ENCODE measurements around the gene FTCD. TPM values are rescaled to one million over a fixed set of nuclear protein-coding genes. Genes with fewer than 3 reads are reported as not detected.

Gene FTCD
- total RNA-seq, 6 donors from 2014 or later = 0.69 to 0.98 TPM; not detected in 4

DNA sequence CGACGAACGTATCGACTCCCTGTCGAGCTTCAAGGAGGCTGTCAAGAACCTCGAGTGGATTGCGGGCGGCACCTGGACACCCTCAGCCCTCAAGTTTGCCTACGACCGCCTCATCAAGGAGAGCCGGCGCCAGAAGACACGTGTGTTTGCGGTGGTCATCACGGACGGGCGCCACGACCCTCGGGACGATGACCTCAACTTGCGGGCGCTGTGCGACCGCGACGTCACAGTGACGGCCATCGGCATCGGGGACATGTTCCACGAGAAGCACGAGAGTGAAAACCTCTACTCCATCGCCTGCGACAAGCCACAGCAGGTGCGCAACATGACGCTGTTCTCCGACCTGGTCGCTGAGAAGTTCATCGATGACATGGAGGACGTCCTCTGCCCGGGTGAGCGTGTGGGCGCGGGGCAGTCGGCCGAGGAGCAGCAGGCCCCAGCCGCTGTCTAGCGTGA is 29.5 kb downstream of the FTCD start:
- no peak for TF ChIP-seq POLR2A (IDR thresholded peaks at IDR 0.05)
- no peak for TF ChIP-seq POLR2AphosphoS5 (IDR thresholded peaks at IDR 0.05)
- TF ChIP-seq, protein P1, sequence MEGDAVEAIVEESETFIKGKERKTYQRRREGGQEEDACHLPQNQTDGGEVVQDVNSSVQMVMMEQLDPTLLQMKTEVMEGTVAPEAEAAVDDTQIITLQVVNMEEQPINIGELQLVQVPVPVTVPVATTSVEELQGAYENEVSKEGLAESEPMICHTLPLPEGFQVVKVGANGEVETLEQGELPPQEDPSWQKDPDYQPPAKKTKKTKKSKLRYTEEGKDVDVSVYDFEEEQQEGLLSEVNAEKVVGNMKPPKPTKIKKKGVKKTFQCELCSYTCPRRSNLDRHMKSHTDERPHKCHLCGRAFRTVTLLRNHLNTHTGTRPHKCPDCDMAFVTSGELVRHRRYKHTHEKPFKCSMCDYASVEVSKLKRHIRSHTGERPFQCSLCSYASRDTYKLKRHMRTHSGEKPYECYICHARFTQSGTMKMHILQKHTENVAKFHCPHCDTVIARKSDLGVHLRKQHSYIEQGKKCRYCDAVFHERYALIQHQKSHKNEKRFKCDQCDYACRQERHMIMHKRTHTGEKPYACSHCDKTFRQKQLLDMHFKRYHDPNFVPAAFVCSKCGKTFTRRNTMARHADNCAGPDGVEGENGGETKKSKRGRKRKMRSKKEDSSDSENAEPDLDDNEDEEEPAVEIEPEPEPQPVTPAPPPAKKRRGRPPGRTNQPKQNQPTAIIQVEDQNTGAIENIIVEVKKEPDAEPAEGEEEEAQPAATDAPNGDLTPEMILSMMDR (IDR thresholded peaks at IDR 0.05) = no peak
- no peak for TF ChIP-seq EP300 (IDR thresholded peaks at IDR 0.05)
- no peak overlapping the region for H3K27ac ChIP-seq
- H3K4me1 ChIP-seq = no peaks in the 10 kb centered on the region
- peaks cover 0 to 59% (median 26%) of the 10 kb centered on the region in 4 donors for H3K36me3 ChIP-seq
- H3K4me3 ChIP-seq = no peak overlapping the region
- no peak for ATAC-seq (ENCODE audit: low FRiP score in 2 of 2)
- WGBS, 2 donors = 86 to 90% methylated on average over 36 to 44 of the region's 47 CpGs
- peak; percentile 19 to 84 for DNase-seq
- H3K27me3 ChIP-seq = no peaks in the 10 kb centered on the region
- no peaks in the 10 kb centered on the region for H3K9me3 ChIP-seq

DNA sequence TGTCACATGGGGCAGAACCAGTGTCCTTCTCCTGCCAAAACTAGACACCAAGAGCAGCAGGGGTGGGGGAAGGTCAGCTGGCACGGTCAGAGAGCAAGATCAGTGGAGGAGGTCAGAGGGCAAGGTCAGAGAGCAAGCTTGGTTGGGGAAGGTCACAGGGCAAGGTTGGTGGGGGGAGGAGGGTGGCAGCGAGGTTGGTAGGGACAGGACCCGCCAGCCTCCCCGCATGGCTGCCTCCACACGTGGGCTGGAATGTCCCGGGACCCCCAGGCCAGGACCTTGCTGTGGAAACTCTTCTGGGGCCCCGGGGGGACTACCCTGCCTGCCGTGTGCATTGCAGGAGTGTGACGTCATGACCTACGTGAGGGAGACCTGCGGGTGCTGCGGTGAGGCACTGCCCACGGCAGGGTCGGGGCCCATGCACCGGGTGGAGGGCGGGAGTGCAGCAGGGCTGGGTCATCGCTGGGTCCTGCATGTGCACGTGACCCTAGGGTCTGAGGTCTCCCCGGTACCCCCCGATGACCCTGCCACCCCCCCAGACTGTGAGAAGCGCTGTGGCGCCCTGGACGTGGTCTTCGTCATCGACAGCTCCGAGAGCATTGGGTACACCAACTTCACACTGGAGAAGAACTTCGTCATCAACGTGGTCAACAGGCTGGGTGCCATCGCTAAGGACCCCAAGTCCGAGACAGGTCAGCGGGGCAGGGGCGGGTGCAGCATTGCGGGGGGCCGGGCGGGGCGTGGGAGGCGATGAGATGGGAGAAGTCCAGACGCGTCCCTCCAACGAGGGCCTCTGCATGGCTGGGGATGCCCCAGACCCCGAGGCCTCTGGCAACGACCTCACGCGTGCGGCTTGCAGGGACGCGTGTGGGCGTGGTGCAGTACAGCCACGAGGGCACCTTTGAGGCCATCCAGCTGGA is 30.2 kb downstream of the FTCD start:
- H3K27me3 ChIP-seq = no peaks in the 10 kb centered on the region
- peaks cover 0 to 66% (median 30%) of the 10 kb centered on the region in 4 donors for H3K36me3 ChIP-seq
- 85 to 91% methylated on average over 29 to 37 of the region's 49 CpGs for WGBS, 2 donors
- ATAC-seq (ENCODE audit: low FRiP score in 2 of 2) (no peak), DNase-seq (peak; percentile 18 to 82)
- H3K4me1 ChIP-seq = no peaks in the 10 kb centered on the region
- no peak overlapping the region for H3K27ac ChIP-seq
- H3K9me3 ChIP-seq = no peaks in the 10 kb centered on the region
- H3K4me3 ChIP-seq = no peak overlapping the region
- no peak for TF ChIP-seq POLR2AphosphoS5 (IDR thresholded peaks at IDR 0.05)
- no peak for TF ChIP-seq POLR2A (IDR thresholded peaks at IDR 0.05)
- TF ChIP-seq, protein P1 (IDR thresholded peaks at IDR 0.05) = no peak
- no peak for TF ChIP-seq EP300 (IDR thresholded peaks at IDR 0.05)

DNA sequence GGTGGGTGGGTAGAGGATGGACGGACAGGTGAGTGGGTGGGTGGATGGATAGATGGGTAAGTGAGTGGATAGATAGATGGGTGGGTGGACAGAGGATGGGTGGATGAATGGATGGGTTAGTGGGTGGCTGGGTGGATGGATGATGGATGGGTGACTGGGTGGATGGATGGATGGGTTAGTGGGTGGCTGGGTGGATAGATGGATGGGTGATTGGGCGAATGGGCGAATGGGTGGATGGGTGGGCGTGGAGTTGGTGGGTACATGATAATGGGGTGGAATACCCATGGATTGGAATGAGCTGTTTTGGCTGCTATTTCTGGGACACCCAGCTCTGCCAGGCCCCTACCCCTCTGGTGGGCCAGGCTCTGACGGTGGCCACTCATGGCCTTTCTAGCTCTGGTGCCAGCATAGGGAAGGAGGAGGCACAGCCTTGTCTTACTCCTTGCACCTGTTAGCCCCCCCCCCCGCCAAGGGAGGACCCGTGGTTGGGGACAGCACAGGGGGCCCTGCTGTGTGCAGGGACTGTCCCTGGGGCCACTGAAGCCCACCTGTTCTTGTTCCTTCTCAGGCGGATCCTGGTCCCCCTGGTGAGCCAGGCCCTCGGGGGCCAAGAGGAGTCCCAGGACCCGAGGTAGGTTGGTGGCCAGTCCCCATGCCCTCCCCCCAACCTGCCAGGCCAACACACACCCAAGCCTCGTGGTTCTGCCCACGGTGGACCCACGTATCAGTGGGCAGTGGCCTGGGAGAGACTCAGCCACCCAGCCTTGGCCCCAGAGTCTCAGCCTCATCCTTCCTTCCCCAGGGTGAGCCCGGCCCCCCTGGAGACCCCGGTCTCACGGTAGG is 31.1 kb downstream of the FTCD start:
- H3K27ac ChIP-seq = no peak overlapping the region
- no peaks in the 10 kb centered on the region for H3K4me1 ChIP-seq
- H3K4me3 ChIP-seq = no peak overlapping the region
- ATAC-seq (ENCODE audit: low FRiP score in 2 of 2) = no peak
- WGBS, 2 donors = 91 to 95% methylated on average over 12 of the region's 16 CpGs
- no peak for TF ChIP-seq POLR2A (IDR thresholded peaks at IDR 0.05)
- TF ChIP-seq POLR2AphosphoS5 (IDR thresholded peaks at IDR 0.05) = no peak
- no peak for TF ChIP-seq EP300 (IDR thresholded peaks at IDR 0.05)
- TF ChIP-seq, protein P1 (IDR thresholded peaks at IDR 0.05) = no peak
- no peaks in the 10 kb centered on the region for H3K9me3 ChIP-seq
- peaks cover 0 to 73% (median 34%) of the 10 kb centered on the region in 4 donors for H3K36me3 ChIP-seq
- H3K27me3 ChIP-seq = no peaks in the 10 kb centered on the region
- DNase-seq = peak; percentile 16 to 63

DNA sequence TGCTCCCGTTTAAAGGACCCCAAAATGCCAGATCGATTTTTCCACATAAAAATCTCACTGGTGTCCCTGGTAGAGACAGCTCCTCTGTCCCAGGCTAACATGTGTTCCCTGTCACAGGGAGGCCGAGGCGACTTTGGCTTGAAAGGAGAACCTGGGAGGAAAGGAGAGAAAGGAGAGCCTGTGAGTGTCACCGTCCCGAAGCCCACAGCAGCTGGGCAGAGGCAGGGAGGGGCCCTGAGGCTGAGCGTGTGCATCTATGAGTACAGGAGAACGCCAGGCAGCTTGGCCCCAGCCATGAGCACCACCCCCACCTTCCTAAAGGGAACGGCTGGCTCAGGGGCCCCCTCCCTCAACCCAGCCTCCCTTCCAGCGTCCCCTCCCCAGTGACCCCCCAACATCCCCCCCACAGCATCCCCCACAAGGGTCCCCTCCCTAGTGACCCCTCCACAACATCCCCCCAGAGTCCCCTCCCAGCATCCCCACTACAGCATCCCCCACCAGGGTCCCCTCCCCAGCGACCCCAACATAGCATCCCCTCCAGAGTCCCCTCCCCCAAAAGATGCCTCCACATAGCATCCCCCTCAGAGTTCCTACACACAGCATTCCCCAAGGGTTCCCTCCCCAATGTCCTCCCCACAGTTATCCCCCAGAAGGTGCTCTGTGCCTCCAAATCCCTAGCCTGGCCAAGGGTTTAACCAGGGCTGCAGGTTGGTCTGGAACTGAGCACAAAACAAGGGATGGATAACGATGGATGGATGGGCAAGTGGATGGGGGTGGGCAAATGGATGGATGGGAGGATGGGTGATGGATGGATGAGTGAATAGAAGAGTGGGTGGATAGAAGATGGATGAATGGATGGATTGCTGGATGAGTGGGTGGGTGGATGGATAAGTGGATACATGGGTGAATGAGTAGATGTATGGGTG is 32.4 kb downstream of the FTCD start:
- H3K27me3 ChIP-seq = no peaks in the 10 kb centered on the region
- DNase-seq = peak in 1 of 2 donors; percentile 12
- ATAC-seq (ENCODE audit: low FRiP score in 2 of 2) = no peak
- TF ChIP-seq POLR2A (IDR thresholded peaks at IDR 0.05) (no peak), POLR2AphosphoS5 (IDR thresholded peaks at IDR 0.05) (no peak), EP300 (IDR thresholded peaks at IDR 0.05) (no peak)
- TF ChIP-seq, protein P1 (IDR thresholded peaks at IDR 0.05) = no peak
- 89 to 92% methylated on average over 11 of the region's 12 CpGs for WGBS, 2 donors
- no peaks in the 10 kb centered on the region for H3K4me1 ChIP-seq
- no peak overlapping the region for H3K4me3 ChIP-seq
- H3K36me3 ChIP-seq = peaks cover 0 to 79% (median 38%) of the 10 kb centered on the region in 4 donors
- H3K27ac ChIP-seq = no peak overlapping the region
- no peaks in the 10 kb centered on the region for H3K9me3 ChIP-seq
